ENCODE measurements around the gene TMEM108.

GRCh38 chr3:133317866-133318265 is 279.7 kb downstream of the TMEM108 start:
- TF ChIP-seq, protein P1, sequence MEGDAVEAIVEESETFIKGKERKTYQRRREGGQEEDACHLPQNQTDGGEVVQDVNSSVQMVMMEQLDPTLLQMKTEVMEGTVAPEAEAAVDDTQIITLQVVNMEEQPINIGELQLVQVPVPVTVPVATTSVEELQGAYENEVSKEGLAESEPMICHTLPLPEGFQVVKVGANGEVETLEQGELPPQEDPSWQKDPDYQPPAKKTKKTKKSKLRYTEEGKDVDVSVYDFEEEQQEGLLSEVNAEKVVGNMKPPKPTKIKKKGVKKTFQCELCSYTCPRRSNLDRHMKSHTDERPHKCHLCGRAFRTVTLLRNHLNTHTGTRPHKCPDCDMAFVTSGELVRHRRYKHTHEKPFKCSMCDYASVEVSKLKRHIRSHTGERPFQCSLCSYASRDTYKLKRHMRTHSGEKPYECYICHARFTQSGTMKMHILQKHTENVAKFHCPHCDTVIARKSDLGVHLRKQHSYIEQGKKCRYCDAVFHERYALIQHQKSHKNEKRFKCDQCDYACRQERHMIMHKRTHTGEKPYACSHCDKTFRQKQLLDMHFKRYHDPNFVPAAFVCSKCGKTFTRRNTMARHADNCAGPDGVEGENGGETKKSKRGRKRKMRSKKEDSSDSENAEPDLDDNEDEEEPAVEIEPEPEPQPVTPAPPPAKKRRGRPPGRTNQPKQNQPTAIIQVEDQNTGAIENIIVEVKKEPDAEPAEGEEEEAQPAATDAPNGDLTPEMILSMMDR (IDR thresholded peaks at IDR 0.05; ENCODE audit: borderline replicate concordance, extremely low read depth, low read length, poor library complexity, severe bottlenecking) = no peak
- no peak for TF ChIP-seq EZH2 (IDR thresholded peaks at IDR 0.05; ENCODE audit: borderline replicate concordance, low read depth, low read length, severe bottlenecking)

Data from DND-41 (cell line).